Measurements from ENCODE around the gene SCD5. TPM values are rescaled to one million over a fixed set of nuclear protein-coding genes. Genes with fewer than 3 reads are reported as not detected.

SCD5 gene
- total RNA-seq, 2 donors from 2014 or later, result 9.7 to 14.0 TPM

GRCh38 chr4:82667761-82668480 lies 130.7 kb downstream of the SCD5 start:
- Histone ChIP-seq H3K36me3 (no peaks in the 10 kb centered on the region), H3K9me3 (peaks cover 0 to 8% of the 10 kb centered on the region in 2 donors), H3K4me3 (no peak overlapping the region), H3K4me1 (no peaks in the 10 kb centered on the region), H3K27ac (no peak overlapping the region), H3K27me3 (no peaks in the 10 kb centered on the region)
- TF ChIP-seq CTCF (IDR thresholded peaks at IDR 0.05), result no peak
- no peak for DNase-seq (ENCODE audit: low spot score)

- H3K36me3 ChIP-seq, result no peaks in the 10 kb centered on the region
These were observed 131.5 kb downstream of the SCD5 start for GRCh38 chr4:82666970-82667665.

GRCh38 chr4:82661181-82661992 lies 137.2 kb downstream of the SCD5 start:
- Histone ChIP-seq H3K36me3 (no peaks in the 10 kb centered on the region), H3K27me3 (no peaks in the 10 kb centered on the region), H3K4me3 (no peak overlapping the region), H3K27ac (no peak overlapping the region), H3K9me3 (no peaks in the 10 kb centered on the region), H3K4me1 (no peaks in the 10 kb centered on the region)
- no peak for DNase-seq (ENCODE audit: low spot score)
- TF ChIP-seq CTCF (IDR thresholded peaks at IDR 0.05), result no peak

More at GRCh38 chr4:82666970-82667665, 131.5 kb downstream of the SCD5 start:
- DNase-seq (ENCODE audit: low spot score), result no peak
- H3K27me3 ChIP-seq, result no peaks in the 10 kb centered on the region
- no peak overlapping the region for H3K27ac ChIP-seq
- H3K4me3 ChIP-seq, result no peak overlapping the region
- H3K4me1 ChIP-seq, result no peaks in the 10 kb centered on the region
- TF ChIP-seq CTCF (IDR thresholded peaks at IDR 0.05), result no peak
- peaks cover 0 to 8% of the 10 kb centered on the region in 2 donors for H3K9me3 ChIP-seq

- TF ChIP-seq CTCF (IDR thresholded peaks at IDR 0.05), result no peak
- Histone ChIP-seq H3K9me3 (no peaks in the 10 kb centered on the region), H3K27ac (no peak overlapping the region), H3K36me3 (no peaks in the 10 kb centered on the region), H3K4me3 (no peak overlapping the region), H3K27me3 (no peaks in the 10 kb centered on the region), H3K4me1 (no peaks in the 10 kb centered on the region)
- DNase-seq (ENCODE audit: low spot score), result no peak
These were observed 146.5 kb downstream of the SCD5 start for GRCh38 chr4:82652062-82652461.

GRCh38 chr4:82650868-82651267 lies 147.7 kb downstream of the SCD5 start:
- H3K4me1 ChIP-seq, result no peaks in the 10 kb centered on the region
- H3K27me3 ChIP-seq, result no peaks in the 10 kb centered on the region
- no peak for DNase-seq (ENCODE audit: low spot score)
- H3K27ac ChIP-seq, result no peak overlapping the region
- no peak overlapping the region for H3K4me3 ChIP-seq
- no peaks in the 10 kb centered on the region for H3K9me3 ChIP-seq
- H3K36me3 ChIP-seq, result no peaks in the 10 kb centered on the region
- TF ChIP-seq CTCF (IDR thresholded peaks at IDR 0.05), result no peak

Measured in right atrium auricular region (tissue), 2 donors.